HEK293 (cell line): ENCODE results near the gene FANCC.

Source experiments
- GLI2 ChIP-seq: fragments of 450-650 bp; formaldehyde crosslinking; IDR thresholded peaks from 2 replicates; pipeline ENCODE4; 2017; ENCODE audit warnings: missing biosample characterization, missing genetic modification characterization, low read depth, borderline replicate concordance
- KLF1 ChIP-seq: fragments of 450-650 bp; formaldehyde crosslinking; IDR thresholded peaks from 2 replicates; pipeline ENCODE4 v1.5.1; 2016; ENCODE audit warnings: missing biosample characterization, missing genetic modification characterization
- RBAK ChIP-seq: fragments of 450-650 bp; formaldehyde crosslinking; IDR thresholded peaks from 2 replicates; pipeline ENCODE4 v1.5.1; 2016; ENCODE audit warnings: missing biosample characterization, missing genetic modification characterization
- REST ChIP-seq: fragments of 450-650 bp; formaldehyde crosslinking; IDR thresholded peaks from 2 replicates; pipeline ENCODE4 v1.5.1; 2016; ENCODE audit warnings: missing biosample characterization, missing genetic modification characterization
- SP2 ChIP-seq: fragments of 450-650 bp; formaldehyde crosslinking; IDR thresholded peaks from 2 replicates; pipeline ENCODE4 v1.5.1; 2016; ENCODE audit warnings: missing biosample characterization, missing genetic modification characterization
- TSHZ1 ChIP-seq: fragments of 450-650 bp; formaldehyde crosslinking; IDR thresholded peaks from 2 replicates; pipeline ENCODE4 v1.5.1; 2016; ENCODE audit warnings: missing biosample characterization, missing genetic modification characterization, borderline replicate concordance
- YY1 ChIP-seq: fragments of 450-650 bp; formaldehyde crosslinking; IDR thresholded peaks from 2 replicates; pipeline ENCODE4 v1.5.1; 2018; ENCODE audit warnings: missing biosample characterization, missing genetic modification characterization
- ZBTB6 ChIP-seq: fragments of 450-650 bp; formaldehyde crosslinking; IDR thresholded peaks from 2 replicates; pipeline ENCODE4 v1.5.1; 2017; ENCODE audit warnings: missing biosample characterization, missing genetic modification characterization
- ZBTB8A ChIP-seq: fragments of 450-650 bp; formaldehyde crosslinking; IDR thresholded peaks from 2 replicates; pipeline ENCODE4 v1.5.1; 2016; ENCODE audit warnings: missing biosample characterization, missing genetic modification characterization
- ZNF266 ChIP-seq: fragments of 450-650 bp; formaldehyde crosslinking; IDR thresholded peaks from 2 replicates; pipeline ENCODE4 v1.5.1; 2016; ENCODE audit warnings: missing biosample characterization, missing genetic modification characterization, low read depth
- ZNF311 ChIP-seq: fragments of 450-650 bp; formaldehyde crosslinking; IDR thresholded peaks from 2 replicates; pipeline ENCODE4 v1.5.1; 2017; ENCODE audit warnings: missing biosample characterization, missing genetic modification characterization, borderline replicate concordance
- ZNF626 ChIP-seq: fragments of 450-650 bp; sonication (Bioruptor Pico); formaldehyde crosslinking; IDR thresholded peaks from 2 replicates; pipeline ENCODE4 v1.5.1; 2018; ENCODE audit warnings: missing biosample characterization, missing genetic modification characterization, inconsistent platforms
- ZNF777 ChIP-seq: fragments of 450-650 bp; formaldehyde crosslinking; IDR thresholded peaks from 2 replicates; pipeline ENCODE4 v1.5.1; 2017; ENCODE audit warnings: missing biosample characterization, missing genetic modification characterization, borderline replicate concordance
- TF ChIP-seq, protein P1 (sequence below): fragments of 450-650 bp; formaldehyde crosslinking; IDR thresholded peaks from 2 replicates; pipeline ENCODE4 v1.5.1; 2016; ENCODE audit warnings: missing biosample characterization, missing genetic modification characterization

DNA sequence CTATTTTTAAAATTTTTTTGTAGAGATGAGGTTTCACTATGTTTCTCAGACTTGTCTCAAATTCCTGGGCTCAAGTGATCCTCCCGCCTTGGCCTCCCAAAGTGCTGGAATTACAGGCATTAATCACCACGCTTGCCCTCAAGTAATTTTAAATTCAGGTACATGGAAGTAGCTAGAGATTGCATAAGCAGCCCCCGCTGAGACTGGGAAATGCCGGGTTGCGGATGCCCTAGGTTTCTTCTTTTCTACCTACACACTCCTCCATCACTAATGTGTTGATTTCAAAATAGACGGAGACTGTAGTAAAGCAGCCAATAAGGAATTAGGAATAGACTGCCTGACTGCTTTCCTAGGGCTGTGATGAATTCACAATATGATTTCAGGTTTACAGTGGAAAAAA, 202.4 kb downstream of the FANCC start:
- TF ChIP-seq, protein P1, sequence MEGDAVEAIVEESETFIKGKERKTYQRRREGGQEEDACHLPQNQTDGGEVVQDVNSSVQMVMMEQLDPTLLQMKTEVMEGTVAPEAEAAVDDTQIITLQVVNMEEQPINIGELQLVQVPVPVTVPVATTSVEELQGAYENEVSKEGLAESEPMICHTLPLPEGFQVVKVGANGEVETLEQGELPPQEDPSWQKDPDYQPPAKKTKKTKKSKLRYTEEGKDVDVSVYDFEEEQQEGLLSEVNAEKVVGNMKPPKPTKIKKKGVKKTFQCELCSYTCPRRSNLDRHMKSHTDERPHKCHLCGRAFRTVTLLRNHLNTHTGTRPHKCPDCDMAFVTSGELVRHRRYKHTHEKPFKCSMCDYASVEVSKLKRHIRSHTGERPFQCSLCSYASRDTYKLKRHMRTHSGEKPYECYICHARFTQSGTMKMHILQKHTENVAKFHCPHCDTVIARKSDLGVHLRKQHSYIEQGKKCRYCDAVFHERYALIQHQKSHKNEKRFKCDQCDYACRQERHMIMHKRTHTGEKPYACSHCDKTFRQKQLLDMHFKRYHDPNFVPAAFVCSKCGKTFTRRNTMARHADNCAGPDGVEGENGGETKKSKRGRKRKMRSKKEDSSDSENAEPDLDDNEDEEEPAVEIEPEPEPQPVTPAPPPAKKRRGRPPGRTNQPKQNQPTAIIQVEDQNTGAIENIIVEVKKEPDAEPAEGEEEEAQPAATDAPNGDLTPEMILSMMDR (tag by site-specific recombination): no peak
- TF ChIP-seq RBAK: no peak
- TF ChIP-seq ZNF777 (tag by site-specific recombination): no peak
- TF ChIP-seq ZNF311 (tag by site-specific recombination): no peak
- TF ChIP-seq SP2 (tag by site-specific recombination): no peak
- no peak for TF ChIP-seq REST (tag by site-specific recombination)
- TF ChIP-seq ZNF266 (tag by site-specific recombination): no peak
- TF ChIP-seq ZNF626 (tag by site-specific recombination): no peak
- TF ChIP-seq ZBTB8A (tag by site-specific recombination): no peak
- TF ChIP-seq GLI2 (tag by site-specific recombination): no peak
- no peak for TF ChIP-seq ZBTB6
- TF ChIP-seq YY1 (tag by site-specific recombination): no peak
- TF ChIP-seq KLF1: no peak
- TF ChIP-seq TSHZ1 (tag by site-specific recombination): no peak
